Progenitor cell of endocrine pancreas (in vitro differentiated cells): ENCODE measurements around the gene GFAP. TPM values are rescaled to one million over a fixed set of nuclear protein-coding genes. Genes with fewer than 3 reads are reported as not detected.

Experiments
- DNase-seq: peaks from one replicate; pipeline ENCODE4 v3.0.0; 2021; ENCODE audit warnings: low spot score; ENCODE audit not compliant: unreplicated experiment
- H3K27ac Mint-ChIP-seq: 2 replicates; pipeline ENCODE4 v1.8.0; 2021; ENCODE audit warnings: mild to moderate bottlenecking, moderate library complexity, mixed read lengths
- H3K27me3 Mint-ChIP-seq: 2 replicates; pipeline ENCODE4 v1.8.0; 2021; ENCODE audit warnings: mixed read lengths
- H3K36me3 Mint-ChIP-seq: 2 replicates; pipeline ENCODE4 v1.8.0; 2022; ENCODE audit warnings: mixed read lengths; ENCODE audit not compliant: insufficient read depth
- H3K4me1 Mint-ChIP-seq: 2 replicates; pipeline ENCODE4 v1.8.0; 2021; ENCODE audit warnings: low read depth, mixed read lengths
- H3K4me3 Mint-ChIP-seq: 2 replicates; pipeline ENCODE4 v1.8.0; 2021; ENCODE audit warnings: low read depth, mild to moderate bottlenecking, moderate library complexity, mixed read lengths
- H3K9me3 Mint-ChIP-seq: 2 replicates; pipeline ENCODE4 v1.8.0; 2021; ENCODE audit warnings: low read depth, mixed read lengths
- total RNA-seq: library from RNA; stranded (reverse); gene quantifications from 2 replicates; pipeline ENCODE4 v1.2.1, GENCODE V29; 2021
- TF ChIP-seq, protein P1 (sequence below): fragments of 200-600 bp; sonication (generic); IDR thresholded peaks from one replicate; pipeline ENCODE4 v1.5.0; 2021; ENCODE audit warnings: antibody characterized with exemption, mild to moderate bottlenecking; ENCODE audit not compliant: unreplicated experiment

The GFAP gene
- total RNA-seq, 1 donor from 2014 or later = not detected

- no peaks in the 10 kb centered on the region for H3K4me1 Mint-ChIP-seq
- H3K4me3 Mint-ChIP-seq = no peak overlapping the region
- H3K27me3 Mint-ChIP-seq = peaks cover 48% of the 10 kb centered on the region
- DNase-seq = no peak
- H3K9me3 Mint-ChIP-seq = no peaks in the 10 kb centered on the region
- H3K27ac Mint-ChIP-seq = no peak overlapping the region
- TF ChIP-seq, protein P1, sequence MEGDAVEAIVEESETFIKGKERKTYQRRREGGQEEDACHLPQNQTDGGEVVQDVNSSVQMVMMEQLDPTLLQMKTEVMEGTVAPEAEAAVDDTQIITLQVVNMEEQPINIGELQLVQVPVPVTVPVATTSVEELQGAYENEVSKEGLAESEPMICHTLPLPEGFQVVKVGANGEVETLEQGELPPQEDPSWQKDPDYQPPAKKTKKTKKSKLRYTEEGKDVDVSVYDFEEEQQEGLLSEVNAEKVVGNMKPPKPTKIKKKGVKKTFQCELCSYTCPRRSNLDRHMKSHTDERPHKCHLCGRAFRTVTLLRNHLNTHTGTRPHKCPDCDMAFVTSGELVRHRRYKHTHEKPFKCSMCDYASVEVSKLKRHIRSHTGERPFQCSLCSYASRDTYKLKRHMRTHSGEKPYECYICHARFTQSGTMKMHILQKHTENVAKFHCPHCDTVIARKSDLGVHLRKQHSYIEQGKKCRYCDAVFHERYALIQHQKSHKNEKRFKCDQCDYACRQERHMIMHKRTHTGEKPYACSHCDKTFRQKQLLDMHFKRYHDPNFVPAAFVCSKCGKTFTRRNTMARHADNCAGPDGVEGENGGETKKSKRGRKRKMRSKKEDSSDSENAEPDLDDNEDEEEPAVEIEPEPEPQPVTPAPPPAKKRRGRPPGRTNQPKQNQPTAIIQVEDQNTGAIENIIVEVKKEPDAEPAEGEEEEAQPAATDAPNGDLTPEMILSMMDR = no peak
- no peaks in the 10 kb centered on the region for H3K36me3 Mint-ChIP-seq
Measured at GRCh38 chr17:44908761-44909326, 6.5 kb downstream of the GFAP start.

- TF ChIP-seq, protein P1 = no peak
- Mint-ChIP-seq H3K4me3 (no peak overlapping the region), H3K9me3 (no peaks in the 10 kb centered on the region), H3K36me3 (no peaks in the 10 kb centered on the region), H3K27ac (no peak overlapping the region), H3K27me3 (peaks cover 39% of the 10 kb centered on the region), H3K4me1 (no peaks in the 10 kb centered on the region)
- no peak for DNase-seq
Measured at GRCh38 chr17:44907729-44908470, 7.4 kb downstream of the GFAP start.

DNA sequence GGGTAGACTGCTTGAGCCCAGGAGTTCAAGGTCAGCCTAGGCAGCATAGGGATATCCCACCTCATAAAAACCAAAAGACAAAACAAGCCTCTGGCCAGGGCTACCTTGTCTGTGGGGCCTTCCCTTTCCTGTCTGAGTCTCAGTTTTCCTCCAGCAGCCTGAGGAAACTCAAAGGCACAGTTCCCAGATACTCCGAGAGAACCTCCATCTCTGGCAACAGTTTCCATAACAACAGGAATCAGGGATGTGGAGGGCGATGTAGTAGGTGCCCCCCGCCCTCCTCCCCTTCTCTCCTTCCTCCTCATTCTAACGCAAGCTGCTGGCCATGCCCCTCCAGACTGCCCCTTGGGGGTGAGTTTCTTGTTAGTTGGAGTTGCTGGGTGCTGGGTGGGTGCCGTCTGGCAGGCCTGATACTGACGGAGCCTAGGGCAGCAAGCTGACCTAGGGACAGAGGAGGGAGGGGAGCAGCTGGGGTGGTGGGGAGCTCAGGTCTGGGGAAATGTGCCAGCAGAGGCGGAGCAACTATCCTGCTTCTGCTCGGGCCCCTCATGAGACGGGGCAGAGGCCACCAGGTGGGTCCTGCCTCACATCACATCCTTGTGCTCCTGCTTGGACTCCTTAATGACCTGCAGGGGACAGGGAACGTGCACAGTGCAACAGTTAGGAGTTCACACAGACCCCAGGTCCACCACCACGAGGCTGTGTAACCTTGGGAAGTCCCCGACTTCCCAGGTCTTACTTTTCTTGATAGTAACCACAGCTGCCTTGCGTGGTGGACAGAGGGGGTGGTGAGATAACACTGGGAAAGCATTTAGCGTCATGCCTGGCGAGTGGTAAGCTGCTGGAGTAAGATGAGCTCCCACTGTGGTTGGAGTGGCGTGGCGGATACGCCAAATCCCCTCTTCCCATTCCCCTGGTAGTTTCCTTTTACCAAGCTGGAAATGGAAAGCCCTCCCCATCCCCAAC, 8.3 kb downstream of the GFAP start:
- Mint-ChIP-seq H3K27me3 (peaks cover 32% of the 10 kb centered on the region), H3K4me1 (no peaks in the 10 kb centered on the region), H3K27ac (no peak overlapping the region), H3K9me3 (no peaks in the 10 kb centered on the region), H3K36me3 (no peaks in the 10 kb centered on the region), H3K4me3 (no peak overlapping the region)
- no peak for DNase-seq
- TF ChIP-seq, protein P1 = no peak

GRCh38 chr17:44906010-44906646, 9.2 kb downstream of the GFAP start:
- TF ChIP-seq, protein P1 = no peak
- H3K4me3 Mint-ChIP-seq = no peak overlapping the region
- H3K4me1 Mint-ChIP-seq = no peaks in the 10 kb centered on the region
- no peaks in the 10 kb centered on the region for H3K9me3 Mint-ChIP-seq
- peaks cover 28% of the 10 kb centered on the region for H3K27me3 Mint-ChIP-seq
- peak overlapping the region; percentile 50 for H3K27ac Mint-ChIP-seq
- DNase-seq = no peak
- no peaks in the 10 kb centered on the region for H3K36me3 Mint-ChIP-seq
